H1 (cell line): Measurements from ENCODE around the gene ACADVL. TPM values are rescaled to one million over a fixed set of nuclear protein-coding genes. Genes with fewer than 3 reads are reported as not detected.

Source experiments
- CTCF ChIA-PET: fragments of 300-600 bp; sonication (Branson Sonifier 250); formaldehyde crosslinking; loops from one replicate; lab custom pipeline; 2021; ENCODE audit not compliant: partially characterized antibody; lab: Charles Lee
- POLR2A ChIA-PET: fragments of 300-600 bp; sonication (Branson Sonifier 250); formaldehyde crosslinking; loops from one replicate; lab custom pipeline; 2021; ENCODE audit warnings: inconsistent platforms; ENCODE audit not compliant: partially characterized antibody; lab: Charles Lee
- DNase-seq, 2 experiments: peaks; one replicate each; pipeline versions ENCODE4 v3.0.0 to v3.0.0-alpha.2; 2010 to 2022; ENCODE audit warnings: low spot score in 2 of 2, low read depth in 1 of 2, mixed read lengths in 1 of 2
- FAIRE-seq: peaks from 2 replicates; lab custom pipeline; 2011; peaks lifted over from hg19 to GRCh38; lab: Jason Lieb, UNC
- H2AFZ ChIP-seq: 2 replicates; pipeline ENCODE4 v1.8.1; 2012; ENCODE audit warnings: low read length, inconsistent platforms
- H2AK5ac ChIP-seq: 2 replicates; pipeline ENCODE4 v1.6.1; 2013; ENCODE audit warnings: low read depth, low read length
- H2BK120ac ChIP-seq: replicated peaks from 2 replicates; pipeline ENCODE3; 2013; ENCODE audit warnings: low read depth, low read length, inconsistent platforms
- H2BK12ac ChIP-seq: 2 replicates; pipeline ENCODE4 v1.6.1; 2013; ENCODE audit warnings: low read depth, low read length
- H2BK15ac ChIP-seq: 2 replicates; pipeline ENCODE4 v1.6.1; 2013; ENCODE audit warnings: low read length
- H2BK20ac ChIP-seq: 2 replicates; pipeline ENCODE4 v1.6.1; 2013; ENCODE audit warnings: low read length
- H2BK5ac ChIP-seq: 2 replicates; pipeline ENCODE4 v1.6.1; 2013; ENCODE audit warnings: low read depth, low read length
- H3K14ac ChIP-seq: 2 replicates; pipeline ENCODE4 v1.6.1; 2013; ENCODE audit warnings: inconsistent platforms; ENCODE audit not compliant: insufficient read length
- H3K18ac ChIP-seq: 2 replicates; pipeline ENCODE4 v1.6.1; 2013; ENCODE audit warnings: low read length; ENCODE audit errors: extremely low read depth
- H3K23ac ChIP-seq: 2 replicates; pipeline ENCODE4 v1.6.1; 2013; ENCODE audit warnings: inconsistent platforms; ENCODE audit not compliant: insufficient read length
- H3K23me2 ChIP-seq: 2 replicates; pipeline ENCODE4 v1.6.1; 2013; ENCODE audit warnings: low read depth, low read length
- H3K27ac ChIP-seq: 2 replicates; pipeline ENCODE4 v1.6.1; 2011; ENCODE audit warnings: low read depth, low read length, inconsistent platforms
- H3K27me3 ChIP-seq, 4 experiments: replicated peaks in 1 of 4; 1 replicate in 1 of 4; 2 replicates in 3 of 4; pipeline versions ENCODE4 v1.6.1 to v1.8.1; 2011 to 2013; ENCODE audit warnings: low read length in 3 of 4, mild to moderate bottlenecking in 3 of 4, inconsistent platforms in 2 of 4, mixed read lengths in 2 of 4, moderate library complexity in 1 of 4; ENCODE audit not compliant: control insufficient read depth in 3 of 4, insufficient read depth in 3 of 4; ENCODE audit errors: extremely low read depth in 1 of 4
- H3K36me3 ChIP-seq, 4 experiments: 2 replicates each; pipeline versions ENCODE4 v1.6.1 to v1.8.1; 2011 to 2013; ENCODE audit warnings: mild to moderate bottlenecking in 4 of 4, low read length in 3 of 4, moderate library complexity in 2 of 4, control low read depth in 1 of 4, inconsistent platforms in 1 of 4; ENCODE audit not compliant: insufficient read depth in 4 of 4, control insufficient read depth in 2 of 4
- H3K4ac ChIP-seq: replicated peaks from 2 replicates; pipeline ENCODE3; 2013; ENCODE audit warnings: low read length, low read depth, mixed read lengths, inconsistent platforms; ENCODE audit not compliant: insufficient read length
- H3K4me1 ChIP-seq, 4 experiments: replicated peaks in 1 of 4; 1 replicate in 1 of 4; 2 replicates in 3 of 4; pipeline versions ENCODE4 v1.6.1 to v1.8.1; 2011 to 2013; ENCODE audit warnings: low read length in 3 of 4, inconsistent platforms in 2 of 4, mixed read lengths in 1 of 4; ENCODE audit not compliant: insufficient read depth in 4 of 4, control insufficient read depth in 3 of 4
- H3K4me2 ChIP-seq, 2 experiments: 2 replicates each; pipeline versions ENCODE4 v1.6.1 to v1.8.1; 2011 to 2013; ENCODE audit warnings: low read depth in 2 of 2, low read length in 2 of 2, control low read depth in 1 of 2, inconsistent platforms in 1 of 2, mild to moderate bottlenecking in 1 of 2; ENCODE audit not compliant: insufficient read depth in 1 of 2
- H3K4me3 ChIP-seq, 4 experiments: fragments of 200-600, 300-600 bp in 1 of 4; sonication (generic), shearing (Covaris generic), sonication (Bioruptor Twin) in 1 of 4; 2 replicates each; pipeline versions ENCODE4 v1.5.1 to v1.8.1; 2011 to 2016; ENCODE audit warnings: low read length in 4 of 4, low read depth in 3 of 4, control low read depth in 2 of 4, inconsistent platforms in 2 of 4, mild to moderate bottlenecking in 2 of 4, mixed read lengths in 1 of 4, moderate library complexity in 1 of 4; ENCODE audit not compliant: insufficient read depth in 2 of 4; ENCODE audit errors: extremely low read depth in 1 of 4
- H3K56ac ChIP-seq: replicated peaks from 2 replicates; pipeline ENCODE3; 2013; ENCODE audit warnings: low read depth, mild to moderate bottlenecking, mixed read lengths, low read length, inconsistent platforms; ENCODE audit not compliant: insufficient read length
- H3K79me1 ChIP-seq: 2 replicates; pipeline ENCODE4 v1.6.1; 2013; ENCODE audit warnings: low read depth, low read length, control low read depth
- H3K79me2 ChIP-seq, 2 experiments: 2 replicates each; pipeline versions ENCODE4 v1.6.1 to v1.8.1; 2012 to 2013; ENCODE audit warnings: low read length in 2 of 2, mild to moderate bottlenecking in 2 of 2, inconsistent platforms in 1 of 2; ENCODE audit not compliant: insufficient read depth in 2 of 2, control insufficient read depth in 1 of 2
- H3K9ac ChIP-seq, 4 experiments: replicated peaks in 1 of 4; 1 replicate in 1 of 4; 2 replicates in 3 of 4; pipeline versions ENCODE4 v1.6.1 to v1.8.1; 2011 to 2013; ENCODE audit warnings: low read depth in 3 of 4, low read length in 3 of 4, control low read depth in 2 of 4, mild to moderate bottlenecking in 2 of 4, moderate library complexity in 2 of 4, inconsistent platforms in 1 of 4; ENCODE audit errors: extremely low read depth in 1 of 4
- H3K9me3 ChIP-seq, 2 experiments: 2 replicates each; pipeline versions ENCODE4 v1.6.1 to v1.8.1; 2012 to 2013; ENCODE audit warnings: mild to moderate bottlenecking in 2 of 2, moderate library complexity in 2 of 2, control low read depth in 1 of 2, inconsistent platforms in 1 of 2, low read depth in 1 of 2, low read length in 1 of 2, mixed read lengths in 1 of 2; ENCODE audit not compliant: insufficient read depth in 2 of 2
- H4K20me1 ChIP-seq, 2 experiments: replicated peaks in 1 of 2; 2 replicates each; pipeline versions ENCODE3 to v1.8.1; 2011 to 2013; ENCODE audit warnings: inconsistent platforms in 2 of 2, low read length in 2 of 2, mild to moderate bottlenecking in 1 of 2; ENCODE audit not compliant: insufficient read depth in 2 of 2, control insufficient read depth in 1 of 2
- H4K5ac ChIP-seq: 2 replicates; pipeline ENCODE4 v1.6.1; 2013; ENCODE audit warnings: low read length, low read depth, mixed read lengths, inconsistent platforms; ENCODE audit not compliant: insufficient read length
- H4K8ac ChIP-seq: 2 replicates; pipeline ENCODE4 v1.8.0; 2013; ENCODE audit warnings: mild to moderate bottlenecking, moderate library complexity, low read length, inconsistent platforms; ENCODE audit not compliant: insufficient read depth; ENCODE audit errors: extremely low read depth
- H4K91ac ChIP-seq: replicated peaks from 2 replicates; pipeline ENCODE3; 2013; ENCODE audit warnings: low read length, mixed read lengths, inconsistent platforms; ENCODE audit not compliant: insufficient read length
- ASH2L ChIP-seq: fragments of 200-600, 300-600 bp; sonication (generic); IDR thresholded peaks from one replicate; pipeline ENCODE4 v1.7.1; 2017; ENCODE audit warnings: low read length
- EP300 ChIP-seq, 2 experiments: IDR thresholded peaks; 1 replicate in 1 of 2; 2 replicates in 1 of 2; pipeline ENCODE4 v1.6.1; 2011 to 2012; ENCODE audit warnings: low read depth in 2 of 2, low read length in 2 of 2, mild to moderate bottlenecking in 2 of 2, borderline replicate concordance in 1 of 2, inconsistent platforms in 1 of 2, moderate library complexity in 1 of 2
- EZH2 ChIP-seq: fragments of 200-600 bp; sonication (generic); IDR thresholded peaks from 2 replicates; pipeline ENCODE4 v1.7.1; 2012; ENCODE audit warnings: low read depth, mild to moderate bottlenecking, moderate library complexity, low read length, inconsistent platforms; ENCODE audit not compliant: severe bottlenecking
- MAX ChIP-seq: IDR thresholded peaks from 2 replicates; pipeline ENCODE4 v1.6.1; 2012; ENCODE audit warnings: inconsistent platforms
- POLR2AphosphoS5 ChIP-seq: IDR thresholded peaks from 2 replicates; pipeline ENCODE4 v1.6.1; 2011; ENCODE audit warnings: low read depth, low read length
- RAD21 ChIP-seq, 2 experiments: IDR thresholded peaks in 1 of 2; conservative IDR thresholded peaks in 1 of 2; 2 replicates each; pipeline ENCODE4 v1.6.1; 2011; ENCODE audit warnings: low read depth in 2 of 2, low read length in 2 of 2, improper control_type of control experiment in 1 of 2, inconsistent platforms in 1 of 2, mild to moderate bottlenecking in 1 of 2, moderate library complexity in 1 of 2
- SIN3A ChIP-seq, 2 experiments: IDR thresholded peaks in 1 of 2; conservative IDR thresholded peaks in 1 of 2; 2 replicates each; pipeline ENCODE4 v1.6.1; 2011 to 2012; ENCODE audit warnings: low read length in 2 of 2, improper control_type of control experiment in 1 of 2, low read depth in 1 of 2, mild to moderate bottlenecking in 1 of 2
- SIX5 ChIP-seq: IDR thresholded peaks from 2 replicates; pipeline ENCODE4 v1.6.1; 2011; ENCODE audit warnings: mild to moderate bottlenecking, low read depth, low read length
- TBP ChIP-seq: IDR thresholded peaks from 2 replicates; pipeline ENCODE4 v1.6.1; 2011; ENCODE audit warnings: low read depth, low read length, improper control_type of control experiment
- TCF12 ChIP-seq: IDR thresholded peaks from 2 replicates; pipeline ENCODE4 v1.6.1; 2011; ENCODE audit warnings: low read depth, mild to moderate bottlenecking, low read length
- TEAD4 ChIP-seq: IDR thresholded peaks from 2 replicates; pipeline ENCODE4 v1.6.1; 2012; ENCODE audit warnings: low read depth, low read length, inconsistent platforms, mixed read lengths
- YY1 ChIP-seq: IDR thresholded peaks from 2 replicates; pipeline ENCODE4 v1.6.1; 2011; ENCODE audit warnings: low read depth, mild to moderate bottlenecking, low read length
- WGBS, 2 experiments: shearing (Covaris generic) in 1 of 2; methylation state at CpG; one replicate each; pipeline versions ENCODE4 v1.1.6 to v1.1.7; 2013 to 2015; ENCODE audit warnings: low lambda C conversion rate in 2 of 2, mixed read lengths in 2 of 2, inconsistent platforms in 1 of 2, low coverage in 1 of 2, missing lambda C conversion rate in 1 of 2; ENCODE audit not compliant: insufficient replicate concordance in 2 of 2, insufficient coverage in 1 of 2, insufficient read length in 1 of 2; ENCODE audit errors: extremely low coverage in 1 of 2, missing lambda C conversion rate in 1 of 2; 5-methylcytosine and 5-hydroxymethylcytosine counted together
- polyA plus RNA-seq, 7 experiments: library from polyadenylated mRNA; depleted of rRNA in 3 of 7; stranded (reverse) in 5 of 7; unstranded in 2 of 7; fragments of >200 nt in 5 of 7; fragments of 200-250 nt in 2 of 7; gene quantifications; 1 replicate in 5 of 7; 2 replicates in 1 of 7; 4 replicates in 1 of 7; pipeline versions ENCODE4 v1.2.1 to v1.2.3, GENCODE V29; 2011 to 2013; ENCODE audit warnings: missing spikeins in 2 of 7, mixed read lengths in 2 of 7
- total RNA-seq: library from RNA; stranded (reverse); fragmentation: NEBNext Ultra II Directional; extraction: Animal tissue kit (Norgen Biotek cat#: 25700); gene quantifications from 2 replicates; pipeline ENCODE4 v1.2.1, GENCODE V29; 2021

The ACADVL gene
- total and polyA plus RNA-seq, 2 of the 8 experiments (the other 6 are each of a cell fraction or from before 2014, with no cell fraction given), result 181 to 231 TPM

- Histone ChIP-seq H3K23ac (no peak overlapping the region), H3K18ac (peak overlapping the region; percentile 93), H3K79me2 (peaks cover 0 to 39% of the 10 kb centered on the region in 2 experiments; a peak in 2 of 4 replicates), H2BK15ac (no peak overlapping the region), H3K4ac (no peak overlapping the region), H3K9me3 (no peaks in the 10 kb centered on the region), H3K27ac (peak overlapping the region; percentile 73), H3K4me2 (peak overlapping the region; percentile 69 to 87), H3K23me2 (peaks cover 27% of the 10 kb centered on the region; the same call in 1 of the 2 replicates), H2AFZ (no peak overlapping the region), H2AK5ac (0 out of 2 replicates have a peak overlapping the region, but pooled peaks have one; percentile 75), H4K5ac (no peak overlapping the region), H3K4me3 (peak overlapping the region in 3 of 4 experiments; percentile 1 to 68 (median 51); a peak in 5 of 8 replicates), H3K79me1 (peaks cover 3% of the 10 kb centered on the region; the same call in 1 of the 2 replicates), H4K8ac (no peak overlapping the region), H4K91ac (no peak overlapping the region), H2BK12ac (0 out of 2 replicates have a peak overlapping the region, but pooled peaks have one; percentile 84), H3K14ac (no peak overlapping the region), H3K4me1 (peaks cover 9 to 45% (median 28%) of the 10 kb centered on the region in 4 experiments), H4K20me1 (no peaks in the 10 kb centered on the region), H2BK120ac (no peak overlapping the region), H2BK5ac (peak overlapping the region; percentile 82), H2BK20ac (no peak overlapping the region), H3K36me3 (no peaks in the 10 kb centered on the region), H3K27me3 (no peaks in the 10 kb centered on the region), H3K56ac (no peak overlapping the region), H3K9ac (peak overlapping the region in 1 of 4 experiments; percentile 45; a peak in 2 of 7 replicates)
- DNase-seq (no peak), FAIRE-seq (peak; percentile 95)
- WGBS, 2 experiments, result 12% methylated on average over 9 of the region's 9 CpGs; no CpG with 5 or more reads in 1 of the 2 experiments
- CTCF ChIA-PET, result interaction anchor here (0.6 to 2.1 kb wide), 10 partner anchors 15 to 417 kb away, joined by 3 to 16 read pairs (median 3); partner anchors contain the start of genes DVL2, GABARAP and PHF23
- POLR2A ChIA-PET, result interaction anchor here (0.9 to 3.7 kb wide), 14 partner anchors 9 to 189 kb away, joined by 3 to 22 read pairs (median 4); partner anchors contain the start of genes CLDN7, CTDNEP1, DVL2 and ELP5
- TF ChIP-seq SIN3A (conservative IDR thresholded peaks at IDR 0.05 in 1 of 2, IDR thresholded peaks at IDR 0.05 in 1 of 2; ENCODE audit: low read depth in 1 of 2, low read length in 2 of 2), result no peak; a peak in 1 of 4 replicates
- 0 out of 2 replicates have a peak, but pooled peaks have one; percentile 31 for TF ChIP-seq TCF12
- peak; percentile 2; the same call in 1 of the 2 replicates for TF ChIP-seq MAX
- peak; percentile 10 for TF ChIP-seq ASH2L
- no peak for TF ChIP-seq RAD21 (IDR thresholded peaks at IDR 0.05 in 1 of 2, conservative IDR thresholded peaks at IDR 0.05 in 1 of 2; ENCODE audit: low read depth in 2 of 2, low read length in 2 of 2)
- no peak for TF ChIP-seq POLR2AphosphoS5
- no peak for TF ChIP-seq EZH2
- TF ChIP-seq TBP, result no peak
- TF ChIP-seq YY1, result no peak
- no peak for TF ChIP-seq EP300 (IDR thresholded peaks at IDR 0.05; ENCODE audit: borderline replicate concordance in 1 of 2, low read depth in 2 of 2, low read length in 2 of 2)
- peak; percentile 90 for TF ChIP-seq TEAD4
- peak; percentile 98 for TF ChIP-seq SIX5
These were observed 4.6 kb upstream of the ACADVL start for GRCh38 chr17:7215136-7215638.
